ENCODE measurements around the gene MMP15. TPM values are rescaled to one million over a fixed set of nuclear protein-coding genes. Genes with fewer than 3 reads are reported as not detected.

The MMP15 gene
- total RNA-seq, 2 experiments from 2014 or later = 0.46 to 0.71 TPM

GRCh38 chr16:57987441-57988177 is 37.9 kb upstream of the MMP15 start:
- H3K27me3 Mint-ChIP-seq = no peaks in the 10 kb centered on the region
- H3K9me3 Mint-ChIP-seq = no peaks in the 10 kb centered on the region
- H3K4me1 Mint-ChIP-seq (ENCODE audit: low read depth) = peaks cover 8% of the 10 kb centered on the region
- H3K4me3 Mint-ChIP-seq = no peak overlapping the region
- no peaks in the 10 kb centered on the region for H3K36me3 Mint-ChIP-seq
- intact Hi-C loops (cut with micrococcal nuclease) = no loop called here
- ChIA-PET POLR2A (no interaction called here), CTCF (interaction anchor here (1.2 kb wide), 1 partner anchor 12 kb away, joined by 3 read pairs; no protein-coding TSS in a partner anchor)
- no peak overlapping the region for H3K27ac Mint-ChIP-seq
- DNase-seq = no peak

- DNase-seq = no peak
- Mint-ChIP-seq H3K27me3 (no peaks in the 10 kb centered on the region), H3K27ac (no peak overlapping the region), H3K36me3 (no peaks in the 10 kb centered on the region), H3K9me3 (no peaks in the 10 kb centered on the region), H3K4me3 (no peak overlapping the region), H3K4me1 (ENCODE audit: low read depth) (peaks cover 8% of the 10 kb centered on the region)
- CTCF ChIA-PET = no interaction called here
- intact Hi-C loops (cut with micrococcal nuclease) = no loop called here
- POLR2A ChIA-PET = interaction anchor here (1.6 kb wide), 1 partner anchor 11 kb away, joined by 4 read pairs; no protein-coding TSS in a partner anchor
Measured at GRCh38 chr16:57988929-57989328, 36.6 kb upstream of the MMP15 start.

DNA sequence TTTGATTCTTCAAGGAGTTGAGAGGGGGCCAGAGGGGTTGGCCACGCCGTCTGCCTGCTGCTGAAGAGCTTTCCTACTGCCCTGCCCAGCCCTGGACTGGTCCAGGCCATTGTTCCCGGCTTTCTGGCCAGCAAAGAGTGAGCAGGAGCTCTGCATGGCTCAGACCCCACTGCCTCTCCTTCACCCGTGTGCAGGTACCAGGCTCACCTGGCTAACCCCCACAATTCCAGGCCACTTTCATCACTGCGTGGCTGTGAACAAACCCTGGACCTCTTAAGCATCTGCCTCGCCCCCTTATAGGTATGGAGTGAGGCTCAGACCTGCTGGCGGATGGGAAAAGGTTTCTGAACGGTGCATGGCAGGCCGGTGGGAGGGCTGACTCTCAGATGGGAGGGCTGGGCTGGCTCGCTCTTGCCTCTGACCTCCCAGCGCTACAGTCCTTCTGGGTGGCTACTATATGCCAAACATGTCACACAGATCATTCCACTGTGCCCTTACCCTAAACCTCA is 33.9 kb upstream of the MMP15 start:
- intact Hi-C loops (cut with micrococcal nuclease) = no loop called here
- ChIA-PET POLR2A (interaction anchor here (0.7 kb wide), 1 partner anchor 9 kb away, joined by 3 read pairs; no protein-coding TSS in a partner anchor), CTCF (no interaction called here)
- Mint-ChIP-seq H3K4me1 (ENCODE audit: low read depth) (peaks cover 16% of the 10 kb centered on the region), H3K4me3 (no peak overlapping the region), H3K27ac (no peak overlapping the region), H3K27me3 (no peaks in the 10 kb centered on the region), H3K9me3 (no peaks in the 10 kb centered on the region), H3K36me3 (peaks cover 4% of the 10 kb centered on the region)
- DNase-seq = no peak

DNA sequence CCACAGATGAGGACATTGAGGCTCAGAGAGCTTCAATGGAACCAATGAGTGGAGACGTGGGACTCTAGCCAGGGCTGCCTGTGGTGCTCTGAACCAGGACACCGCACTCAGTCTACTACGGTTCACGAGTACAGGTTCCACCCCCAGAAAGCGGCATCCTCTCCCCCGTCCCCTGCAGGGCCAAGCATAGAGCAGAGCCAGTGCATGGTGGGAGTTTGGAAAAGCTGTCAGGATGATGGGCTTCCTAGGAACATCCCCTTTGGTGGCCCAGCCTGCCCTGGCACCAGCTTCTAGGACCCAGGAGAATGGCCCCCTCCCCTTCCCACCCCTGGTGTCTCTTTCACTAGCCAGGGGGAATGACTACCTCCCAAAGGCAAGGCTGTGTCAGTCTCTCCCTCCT is 33.5 kb upstream of the MMP15 start:
- Mint-ChIP-seq H3K4me3 (no peak overlapping the region), H3K36me3 (peaks cover 5% of the 10 kb centered on the region), H3K9me3 (no peaks in the 10 kb centered on the region), H3K27ac (no peak overlapping the region), H3K4me1 (ENCODE audit: low read depth) (peaks cover 21% of the 10 kb centered on the region), H3K27me3 (no peaks in the 10 kb centered on the region)
- CTCF ChIA-PET = no interaction called here
- intact Hi-C loops (cut with micrococcal nuclease) = no loop called here
- POLR2A ChIA-PET = interaction anchor here (0.7 kb wide), 1 partner anchor 8 kb away, joined by 3 read pairs; no protein-coding TSS in a partner anchor
- no peak for DNase-seq

- intact Hi-C loops (cut with micrococcal nuclease) = no loop called here
- DNase-seq = no peak
- H3K36me3 Mint-ChIP-seq = peaks cover 11% of the 10 kb centered on the region
- POLR2A ChIA-PET = no interaction called here
- H3K27ac Mint-ChIP-seq = no peak overlapping the region
- H3K4me1 Mint-ChIP-seq (ENCODE audit: low read depth) = peaks cover 35% of the 10 kb centered on the region
- CTCF ChIA-PET = interaction anchor here (0.9 to 2.1 kb wide), 3 partner anchors 9 to 236 kb away, joined by 4 to 5 read pairs (median 4); no protein-coding TSS in a partner anchor
- no peaks in the 10 kb centered on the region for H3K27me3 Mint-ChIP-seq
- no peak overlapping the region for H3K4me3 Mint-ChIP-seq
- no peaks in the 10 kb centered on the region for H3K9me3 Mint-ChIP-seq
Measured at GRCh38 chr16:57993438-57993837, 32.1 kb upstream of the MMP15 start.

- no peak overlapping the region for H3K27ac Mint-ChIP-seq
- H3K4me1 Mint-ChIP-seq (ENCODE audit: low read depth) = peaks cover 39% of the 10 kb centered on the region
- POLR2A ChIA-PET = no interaction called here
- no peak for DNase-seq
- peaks cover 12% of the 10 kb centered on the region for H3K36me3 Mint-ChIP-seq
- no peak overlapping the region for H3K4me3 Mint-ChIP-seq
- intact Hi-C loops (cut with micrococcal nuclease) = no loop called here
- no peaks in the 10 kb centered on the region for H3K9me3 Mint-ChIP-seq
- no peaks in the 10 kb centered on the region for H3K27me3 Mint-ChIP-seq
- CTCF ChIA-PET = interaction anchor here (0.9 to 2.1 kb wide), 3 partner anchors 9 to 236 kb away, joined by 4 to 5 read pairs (median 4); no protein-coding TSS in a partner anchor
Measured at GRCh38 chr16:57993897-57994296, 31.7 kb upstream of the MMP15 start.

DNA sequence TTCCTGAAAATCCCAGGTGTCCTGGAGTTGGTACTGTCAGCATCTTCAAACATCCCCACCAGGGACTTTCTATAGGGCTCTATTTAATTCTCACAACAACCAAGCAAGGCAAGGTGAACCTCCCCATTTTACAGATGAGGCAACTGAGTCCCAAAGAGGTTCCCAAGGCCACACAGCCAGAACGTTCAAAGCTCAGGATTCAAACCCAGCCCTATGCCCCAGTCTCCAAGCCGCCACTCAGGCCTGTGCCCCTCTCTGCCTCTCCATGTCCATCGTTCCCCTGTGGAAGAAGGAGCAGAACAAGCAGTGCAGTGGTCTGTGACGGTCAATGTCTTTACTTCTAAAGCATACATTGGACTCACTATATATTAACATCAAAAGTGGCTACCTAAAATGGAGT is 31.2 kb upstream of the MMP15 start:
- Mint-ChIP-seq H3K36me3 (peaks cover 12% of the 10 kb centered on the region), H3K4me1 (ENCODE audit: low read depth) (peaks cover 44% of the 10 kb centered on the region), H3K9me3 (no peaks in the 10 kb centered on the region), H3K27me3 (no peaks in the 10 kb centered on the region), H3K4me3 (no peak overlapping the region), H3K27ac (peak overlapping the region; percentile 69)
- POLR2A ChIA-PET = no interaction called here
- DNase-seq = no peak
- intact Hi-C loops (cut with micrococcal nuclease) = no loop called here
- CTCF ChIA-PET = interaction anchor here (0.9 to 2.1 kb wide), 3 partner anchors 9 to 237 kb away, joined by 4 to 5 read pairs (median 4); no protein-coding TSS in a partner anchor

DNA sequence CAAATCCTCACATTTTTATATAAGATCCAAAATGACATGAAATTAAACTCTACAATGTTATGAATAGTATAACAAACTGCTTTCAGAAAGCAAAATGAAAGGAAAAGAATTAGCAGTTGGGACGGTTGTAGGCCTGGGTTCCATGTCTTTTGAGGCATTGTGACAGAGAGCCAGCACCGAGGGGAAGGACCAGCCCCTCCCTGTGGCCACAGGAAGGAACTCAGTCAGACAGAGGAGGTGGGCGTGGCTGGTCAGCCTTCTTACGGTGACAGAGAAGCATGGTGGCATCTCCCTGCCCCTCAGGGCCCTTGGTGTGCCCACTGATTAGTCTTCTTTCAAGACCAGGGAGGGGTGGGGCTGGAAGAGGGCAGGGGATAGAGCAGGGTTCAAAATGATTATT is 30.8 kb upstream of the MMP15 start:
- Mint-ChIP-seq H3K27ac (peak overlapping the region; percentile 69), H3K36me3 (peaks cover 12% of the 10 kb centered on the region), H3K9me3 (no peaks in the 10 kb centered on the region), H3K4me1 (ENCODE audit: low read depth) (peaks cover 44% of the 10 kb centered on the region), H3K27me3 (no peaks in the 10 kb centered on the region), H3K4me3 (no peak overlapping the region)
- intact Hi-C loops (cut with micrococcal nuclease) = no loop called here
- POLR2A ChIA-PET = no interaction called here
- CTCF ChIA-PET = interaction anchor here (2.1 kb wide), 1 partner anchor 95 kb away, joined by 5 read pairs; no protein-coding TSS in a partner anchor
- peak; percentile 71 for DNase-seq

- intact Hi-C loops (cut with micrococcal nuclease) = no loop called here
- Mint-ChIP-seq H3K27me3 (no peaks in the 10 kb centered on the region), H3K27ac (peak overlapping the region; percentile 5), H3K4me3 (no peak overlapping the region), H3K4me1 (ENCODE audit: low read depth) (peaks cover 44% of the 10 kb centered on the region), H3K9me3 (no peaks in the 10 kb centered on the region), H3K36me3 (peaks cover 12% of the 10 kb centered on the region)
- no peak for DNase-seq
- ChIA-PET POLR2A (no interaction called here), CTCF (interaction anchor here (1.2 kb wide), 1 partner anchor 346 kb away, joined by 3 read pairs; no protein-coding TSS in a partner anchor)
Measured at GRCh38 chr16:57995721-57996405, 29.7 kb upstream of the MMP15 start.

DNA sequence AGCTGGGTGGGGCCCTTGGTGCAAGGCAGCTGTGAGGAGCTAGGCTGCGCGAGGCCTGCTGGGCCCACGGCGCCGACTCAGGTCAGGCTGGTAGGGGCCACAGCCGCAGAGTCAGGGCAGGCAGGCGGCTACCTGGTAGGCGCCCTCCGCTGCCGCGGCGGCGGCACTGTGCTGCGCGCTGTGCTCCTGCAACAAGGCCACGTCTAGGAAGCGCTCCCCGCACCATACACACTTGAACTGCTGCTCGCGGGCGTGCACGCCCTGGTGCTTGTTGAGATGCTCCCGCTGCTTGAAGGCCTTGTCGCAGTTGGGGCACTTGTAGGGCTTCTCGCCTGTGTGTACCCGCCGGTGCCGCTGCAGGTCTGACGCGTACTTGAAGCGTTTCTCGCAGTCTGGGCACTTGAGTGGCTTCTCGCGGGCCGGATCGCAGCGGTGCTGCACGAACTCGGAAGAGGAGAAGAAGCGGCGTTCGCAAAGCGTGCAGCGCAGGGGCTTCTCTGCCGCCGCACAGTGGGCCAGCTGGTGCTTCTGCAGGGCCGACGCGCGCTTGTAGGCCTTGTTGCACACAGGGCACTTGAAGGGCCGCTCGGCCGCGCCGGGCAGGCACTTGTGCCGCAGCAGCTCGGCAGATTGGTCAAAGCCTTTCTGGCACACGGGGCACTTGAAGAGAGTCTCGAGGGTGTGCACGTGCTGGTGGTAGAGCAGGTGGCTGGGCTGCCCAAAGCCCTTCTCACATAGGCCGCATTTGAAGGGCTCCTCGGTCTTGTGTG is 29.0 kb upstream of the MMP15 start:
- Mint-ChIP-seq H3K36me3 (peaks cover 12% of the 10 kb centered on the region), H3K4me3 (no peak overlapping the region), H3K9me3 (no peaks in the 10 kb centered on the region), H3K27me3 (no peaks in the 10 kb centered on the region), H3K4me1 (ENCODE audit: low read depth) (peaks cover 44% of the 10 kb centered on the region), H3K27ac (no peak overlapping the region)
- DNase-seq = no peak
- CTCF ChIA-PET = interaction anchor here (1.2 kb wide), 2 partner anchors 347 to 420 kb away, joined by 3 read pairs; no protein-coding TSS in a partner anchor
- intact Hi-C loops (cut with micrococcal nuclease) = no loop called here
- POLR2A ChIA-PET = no interaction called here

DNA sequence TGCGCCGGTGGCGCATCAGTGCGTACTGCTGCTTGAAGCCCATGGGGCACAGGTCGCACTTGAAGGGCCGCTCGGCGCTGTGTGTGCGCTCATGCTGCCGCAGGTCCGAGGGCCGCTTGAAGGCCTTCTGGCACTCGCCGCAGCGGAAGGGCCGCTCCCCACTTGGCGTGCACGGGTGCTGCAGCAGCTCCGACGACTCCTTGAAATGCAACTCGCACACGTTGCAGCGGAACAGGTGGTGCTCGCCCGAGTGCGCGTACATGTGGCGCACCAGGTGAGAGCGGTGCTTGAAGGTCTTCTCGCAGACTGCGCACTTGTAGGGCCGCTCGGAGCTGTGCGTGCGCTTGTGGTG is 28.4 kb upstream of the MMP15 start:
- intact Hi-C loops (cut with micrococcal nuclease) = no loop called here
- Mint-ChIP-seq H3K36me3 (peaks cover 12% of the 10 kb centered on the region), H3K4me1 (ENCODE audit: low read depth) (peaks cover 50% of the 10 kb centered on the region), H3K9me3 (no peaks in the 10 kb centered on the region), H3K27ac (no peak overlapping the region), H3K27me3 (no peaks in the 10 kb centered on the region), H3K4me3 (no peak overlapping the region)
- DNase-seq = no peak
- ChIA-PET CTCF (interaction anchor here (1.2 to 2.4 kb wide), 3 partner anchors 98 to 421 kb away, joined by 3 to 18 read pairs (median 3); no protein-coding TSS in a partner anchor), POLR2A (no interaction called here)
